Measurements from ENCODE around the gene FTO.

DNA sequence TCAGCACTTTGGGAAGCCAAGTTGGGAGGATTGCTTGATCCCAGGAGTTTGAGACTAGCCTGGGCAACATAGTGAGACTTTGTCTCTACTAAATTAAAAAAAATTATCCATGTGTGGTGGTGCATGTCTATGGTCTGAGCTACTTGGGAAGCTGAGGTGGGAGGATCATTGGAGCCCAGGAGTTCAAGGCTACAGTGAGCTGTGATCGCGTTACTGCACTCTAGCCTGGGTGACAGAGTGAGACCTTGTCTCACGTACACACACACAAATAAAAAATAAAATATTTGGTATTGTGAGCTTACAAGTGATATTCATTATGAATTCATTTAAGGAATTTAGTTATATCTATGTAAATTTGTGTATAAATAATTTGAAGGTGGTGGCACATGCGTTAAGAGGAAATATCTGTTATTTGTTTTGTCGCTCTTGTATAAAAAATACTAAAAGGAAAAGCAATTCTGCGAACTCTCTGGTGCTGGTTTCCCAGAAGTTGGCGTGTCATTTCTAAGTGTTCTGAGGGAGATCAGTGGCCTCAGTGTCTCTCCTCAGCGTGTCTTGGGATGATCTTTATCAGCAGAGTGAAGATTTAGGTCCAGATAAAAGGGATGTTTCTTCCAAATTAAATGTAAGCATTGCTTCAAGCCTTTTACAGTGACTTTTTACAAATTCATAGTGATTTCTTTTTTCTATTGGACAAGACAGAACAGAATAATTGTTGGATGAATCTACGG is 187.6 kb downstream of the FTO start:
- TF ChIP-seq, protein P1, sequence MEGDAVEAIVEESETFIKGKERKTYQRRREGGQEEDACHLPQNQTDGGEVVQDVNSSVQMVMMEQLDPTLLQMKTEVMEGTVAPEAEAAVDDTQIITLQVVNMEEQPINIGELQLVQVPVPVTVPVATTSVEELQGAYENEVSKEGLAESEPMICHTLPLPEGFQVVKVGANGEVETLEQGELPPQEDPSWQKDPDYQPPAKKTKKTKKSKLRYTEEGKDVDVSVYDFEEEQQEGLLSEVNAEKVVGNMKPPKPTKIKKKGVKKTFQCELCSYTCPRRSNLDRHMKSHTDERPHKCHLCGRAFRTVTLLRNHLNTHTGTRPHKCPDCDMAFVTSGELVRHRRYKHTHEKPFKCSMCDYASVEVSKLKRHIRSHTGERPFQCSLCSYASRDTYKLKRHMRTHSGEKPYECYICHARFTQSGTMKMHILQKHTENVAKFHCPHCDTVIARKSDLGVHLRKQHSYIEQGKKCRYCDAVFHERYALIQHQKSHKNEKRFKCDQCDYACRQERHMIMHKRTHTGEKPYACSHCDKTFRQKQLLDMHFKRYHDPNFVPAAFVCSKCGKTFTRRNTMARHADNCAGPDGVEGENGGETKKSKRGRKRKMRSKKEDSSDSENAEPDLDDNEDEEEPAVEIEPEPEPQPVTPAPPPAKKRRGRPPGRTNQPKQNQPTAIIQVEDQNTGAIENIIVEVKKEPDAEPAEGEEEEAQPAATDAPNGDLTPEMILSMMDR (IDR thresholded peaks at IDR 0.05), result no peak
- no peak for TF ChIP-seq POLR2A (IDR thresholded peaks at IDR 0.05)

Data from esophagus squamous epithelium (tissue), 4 donors.